ENCODE data around the gene CDC42SE1.

GRCh38 chr1:151058692-151059091 lies 730 bp downstream of the CDC42SE1 start:
- TF ChIP-seq EZH2 (IDR thresholded peaks at IDR 0.05; ENCODE audit: insufficient read depth, low read length) (no peak), CTCF (IDR thresholded peaks at IDR 0.05; ENCODE audit: insufficient read depth, low read depth, low read length) (no peak)

Measured in astrocyte (in vitro differentiated cells and primary cell).